Fibroblast of lung (primary cell): ENCODE measurements around the gene CAPN10. TPM values are rescaled to one million over a fixed set of nuclear protein-coding genes. Genes with fewer than 3 reads are reported as not detected.

Source experiments
- DNase-seq, 2 donors: peaks; one replicate each; pipeline versions ENCODE4 v3.0.0 to v3.0.0-alpha.2; 2010; ENCODE audit warnings: low read depth in 2 of 2
- H2AFZ ChIP-seq: 2 replicates; pipeline ENCODE4 v1.5.1; 2012; ENCODE audit warnings: low read length, control low read depth, inconsistent platforms
- H3K27ac ChIP-seq: 2 replicates; pipeline ENCODE4 v1.5.1; 2011; ENCODE audit warnings: low read length, control low read depth; ENCODE audit not compliant: insufficient read depth
- H3K27me3 ChIP-seq: 2 replicates; pipeline ENCODE4 v1.5.1; 2011; ENCODE audit warnings: mild to moderate bottlenecking, low read length; ENCODE audit not compliant: control insufficient read depth, insufficient read depth
- H3K36me3 ChIP-seq: 2 replicates; pipeline ENCODE4 v1.5.1; 2011; ENCODE audit warnings: low read length; ENCODE audit not compliant: control insufficient read depth, insufficient read depth
- H3K4me1 ChIP-seq: 2 replicates; pipeline ENCODE4 v1.5.1; 2011; ENCODE audit warnings: low read length; ENCODE audit not compliant: control insufficient read depth, insufficient read depth; ENCODE audit errors: extremely low read depth
- H3K4me2 ChIP-seq: 2 replicates; pipeline ENCODE4 v1.5.1; 2011; ENCODE audit warnings: low read length, control low read depth; ENCODE audit not compliant: insufficient read depth; ENCODE audit errors: extremely low read depth
- H3K4me3 ChIP-seq, 4 experiments: fragments of 200-600 bp in 1 of 4; sonication (generic) in 1 of 4; replicated peaks in 1 of 4; 2 replicates each; pipeline ENCODE4 v1.5.1; 2011 to 2016; ENCODE audit warnings: low read length in 4 of 4, low read depth in 3 of 4, mild to moderate bottlenecking in 3 of 4, control low read depth in 2 of 4, inconsistent platforms in 1 of 4, mixed read lengths in 1 of 4; ENCODE audit not compliant: insufficient read depth in 1 of 4; ENCODE audit errors: control extremely low read depth in 1 of 4
- H3K79me2 ChIP-seq: 2 replicates; pipeline ENCODE4 v1.5.1; 2012; ENCODE audit warnings: mild to moderate bottlenecking, low read length, inconsistent platforms; ENCODE audit not compliant: control insufficient read depth, insufficient read depth
- H3K9ac ChIP-seq: 2 replicates; pipeline ENCODE4 v1.5.1; 2011; ENCODE audit warnings: mild to moderate bottlenecking, low read length, control low read depth; ENCODE audit not compliant: insufficient read depth
- H3K9me3 ChIP-seq: 2 replicates; pipeline ENCODE4 v1.5.1; 2012; ENCODE audit warnings: low read depth, low read length; ENCODE audit not compliant: control insufficient read depth, insufficient read depth
- H4K20me1 ChIP-seq: 2 replicates; pipeline ENCODE4 v1.5.1; 2011; ENCODE audit warnings: low read length; ENCODE audit not compliant: control insufficient read depth, insufficient read depth; ENCODE audit errors: extremely low read depth
- CTCF ChIP-seq, 2 donors: IDR thresholded peaks in 1 of 2; conservative IDR thresholded peaks in 1 of 2; 1 replicate in 1 of 2; 2 replicates in 1 of 2; pipeline ENCODE4 v1.5.1; 2011 to 2012; ENCODE audit warnings: low read length in 2 of 2, control low read depth in 1 of 2, inconsistent platforms in 1 of 2, low read depth in 1 of 2, mild to moderate bottlenecking in 1 of 2
- EZH2 ChIP-seq: IDR thresholded peaks from 2 replicates; pipeline ENCODE4 v1.5.1; 2012; ENCODE audit warnings: low read length, control low read depth, mild to moderate bottlenecking; ENCODE audit errors: missing control alignments
- polyA plus RNA-seq, 2 donors: library from polyadenylated mRNA; depleted of rRNA in 1 of 2; stranded (reverse) in 1 of 2; unstranded in 1 of 2; fragments of >200 nt; gene quantifications; 2 replicates each; pipeline ENCODE4 v1.2.1, GENCODE V29; 2011 to 2012; ENCODE audit warnings: missing spikeins in 1 of 2
- total RNA-seq: library from RNA; depleted of rRNA; stranded (reverse); fragments of >200 nt; gene quantifications from 2 replicates; pipeline ENCODE4 v1.2.1, GENCODE V29; 2014

Gene CAPN10
- total and polyA plus RNA-seq, 2 donors (not counting 1 experiment from before 2014, with no cell fraction given) = 3.6 to 23.0 TPM

GRCh38 chr2:240626531-240627300 lies 40.2 kb downstream of the CAPN10 start:
- no peaks in the 10 kb centered on the region for H3K27me3 ChIP-seq
- no peaks in the 10 kb centered on the region for H3K79me2 ChIP-seq
- no peaks in the 10 kb centered on the region for H3K36me3 ChIP-seq
- TF ChIP-seq CTCF (conservative IDR thresholded peaks at IDR 0.05 in 1 of 2, IDR thresholded peaks at IDR 0.05 in 1 of 2; ENCODE audit: low read depth in 1 of 2, low read length in 2 of 2) (no peak), EZH2 (no peak)
- no peak overlapping the region for H3K27ac ChIP-seq
- no peaks in the 10 kb centered on the region for H3K9me3 ChIP-seq
- H3K4me3 ChIP-seq = no peak overlapping the region
- no peaks in the 10 kb centered on the region for H3K4me1 ChIP-seq
- no peak overlapping the region for H2AFZ ChIP-seq
- no peak overlapping the region for H3K9ac ChIP-seq
- H4K20me1 ChIP-seq = no peaks in the 10 kb centered on the region
- no peak overlapping the region for H3K4me2 ChIP-seq
- no peak for DNase-seq

- Histone ChIP-seq H3K36me3 (no peaks in the 10 kb centered on the region), H3K4me1 (no peaks in the 10 kb centered on the region), H3K27ac (no peak overlapping the region), H3K4me3 (no peak overlapping the region), H3K9ac (no peak overlapping the region), H3K79me2 (no peaks in the 10 kb centered on the region), H3K27me3 (no peaks in the 10 kb centered on the region), H3K9me3 (no peaks in the 10 kb centered on the region), H4K20me1 (no peaks in the 10 kb centered on the region), H3K4me2 (no peak overlapping the region), H2AFZ (no peak overlapping the region)
- no peak for DNase-seq
- no peak for TF ChIP-seq CTCF (conservative IDR thresholded peaks at IDR 0.05 in 1 of 2, IDR thresholded peaks at IDR 0.05 in 1 of 2; ENCODE audit: low read depth in 1 of 2, low read length in 2 of 2)
Measured at GRCh38 chr2:240627736-240628506, 41.4 kb downstream of the CAPN10 start.

- no peak for DNase-seq
- Histone ChIP-seq H3K79me2 (no peaks in the 10 kb centered on the region), H3K36me3 (no peaks in the 10 kb centered on the region), H2AFZ (no peak overlapping the region), H3K9ac (no peak overlapping the region), H3K9me3 (no peaks in the 10 kb centered on the region), H3K27me3 (no peaks in the 10 kb centered on the region), H3K4me3 (no peak overlapping the region), H3K4me2 (no peak overlapping the region), H4K20me1 (no peaks in the 10 kb centered on the region), H3K4me1 (no peaks in the 10 kb centered on the region), H3K27ac (no peak overlapping the region)
- TF ChIP-seq EZH2 (no peak), CTCF (conservative IDR thresholded peaks at IDR 0.05 in 1 of 2, IDR thresholded peaks at IDR 0.05 in 1 of 2; ENCODE audit: low read depth in 1 of 2, low read length in 2 of 2) (no peak)
Measured at GRCh38 chr2:240628507-240628807, 41.9 kb downstream of the CAPN10 start.
